Stimulated activated CD8-positive, alpha-beta memory T cell treated with anti-CD3 and anti-CD28 coated beads, Interleukin-12 subunit alpha, Interleukin-12 subunit beta, amount 100 ng/mL, for 24 hours (primary cell): ENCODE data around the gene SUPT3H.
"Not testable (repeated sequence)": the region's sequence is repeated elsewhere in the genome, so short reads cannot be mapped to it uniquely, and the experiment has no call there.

ENCODE experiments used
- DNase-seq: peaks from one replicate; pipeline ENCODE4 v3.0.0-alpha.2; 2020; ENCODE audit errors: extremely low read depth

Gene SUPT3H

GRCh38 chr6:44900358-44900757 lies 477.4 kb downstream of the SUPT3H start:
- DNase-seq = not testable (repeated sequence)

- no peak for DNase-seq
Observed at GRCh38 chr6:44898296-44898930, 479.3 kb downstream of the SUPT3H start.

DNA sequence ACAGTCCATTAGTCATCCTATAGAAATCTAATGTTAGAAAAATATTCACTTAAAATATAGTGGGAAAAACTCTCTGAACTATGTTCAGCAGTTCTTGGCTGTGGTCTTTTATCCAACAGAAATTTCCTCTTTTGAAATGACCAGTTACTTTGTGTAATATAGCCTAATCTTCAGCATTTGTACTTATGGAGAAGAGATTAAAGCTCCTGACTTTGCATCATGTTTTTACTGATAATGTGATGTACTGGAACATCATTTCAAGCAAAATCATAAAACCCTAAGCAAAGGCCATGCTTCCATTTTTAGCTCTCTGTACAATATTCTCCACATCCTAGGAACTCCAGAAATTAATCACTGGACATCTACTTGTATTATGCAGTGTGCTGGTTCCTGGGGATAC lies 480.4 kb downstream of the SUPT3H start:
- DNase-seq = no peak

DNA sequence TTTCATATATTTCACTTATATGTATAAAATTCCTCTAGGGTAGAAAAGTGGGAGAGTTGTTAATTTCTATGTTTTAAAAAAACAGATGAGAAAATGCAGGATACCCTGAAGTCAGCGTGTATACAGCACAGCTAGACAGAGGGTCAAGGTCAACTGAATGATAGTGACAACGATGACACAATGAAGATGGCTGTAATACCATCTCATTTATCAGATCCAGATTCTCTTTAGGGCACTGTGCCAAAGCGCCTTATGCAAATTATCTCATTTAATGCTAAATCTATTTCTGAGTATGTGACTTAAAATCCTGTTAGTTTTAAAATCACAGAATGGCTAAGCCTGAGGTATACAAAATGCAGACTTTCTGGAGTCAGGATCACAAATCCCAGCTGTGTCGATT lies 481.0 kb downstream of the SUPT3H start:
- DNase-seq = no peak

GRCh38 chr6:44892579-44892978 lies 485.2 kb downstream of the SUPT3H start:
- no peak for DNase-seq

DNA sequence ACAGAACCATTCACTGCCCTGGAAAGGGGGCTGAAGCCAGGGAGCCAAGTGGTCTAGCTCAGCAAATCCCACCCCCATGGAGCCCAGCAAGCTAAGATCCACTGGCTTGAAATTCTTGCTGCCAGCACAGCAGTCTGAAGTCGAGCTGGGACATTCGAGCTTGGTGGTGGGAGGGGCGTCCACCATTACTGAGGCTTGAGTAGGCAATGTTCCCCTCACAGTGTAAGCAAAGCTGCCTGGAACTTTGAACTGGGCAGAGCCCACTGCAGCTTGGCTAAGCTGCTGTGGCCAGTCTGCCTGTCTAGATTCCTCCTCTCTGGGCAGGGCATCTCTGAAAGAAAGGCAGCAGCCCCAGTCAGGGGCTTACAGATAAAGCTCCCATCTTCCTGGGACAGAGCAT lies 498.7 kb downstream of the SUPT3H start:
- not testable (repeated sequence) for DNase-seq

GRCh38 chr6:44876638-44877037 lies 501.1 kb downstream of the SUPT3H start:
- not testable (repeated sequence) for DNase-seq

GRCh38 chr6:44869321-44869897 lies 508.3 kb downstream of the SUPT3H start:
- DNase-seq = no peak

- DNase-seq = no peak
Observed at GRCh38 chr6:44868910-44869309, 508.8 kb downstream of the SUPT3H start.

GRCh38 chr6:44868335-44868668 lies 509.4 kb downstream of the SUPT3H start:
- no peak for DNase-seq

DNA sequence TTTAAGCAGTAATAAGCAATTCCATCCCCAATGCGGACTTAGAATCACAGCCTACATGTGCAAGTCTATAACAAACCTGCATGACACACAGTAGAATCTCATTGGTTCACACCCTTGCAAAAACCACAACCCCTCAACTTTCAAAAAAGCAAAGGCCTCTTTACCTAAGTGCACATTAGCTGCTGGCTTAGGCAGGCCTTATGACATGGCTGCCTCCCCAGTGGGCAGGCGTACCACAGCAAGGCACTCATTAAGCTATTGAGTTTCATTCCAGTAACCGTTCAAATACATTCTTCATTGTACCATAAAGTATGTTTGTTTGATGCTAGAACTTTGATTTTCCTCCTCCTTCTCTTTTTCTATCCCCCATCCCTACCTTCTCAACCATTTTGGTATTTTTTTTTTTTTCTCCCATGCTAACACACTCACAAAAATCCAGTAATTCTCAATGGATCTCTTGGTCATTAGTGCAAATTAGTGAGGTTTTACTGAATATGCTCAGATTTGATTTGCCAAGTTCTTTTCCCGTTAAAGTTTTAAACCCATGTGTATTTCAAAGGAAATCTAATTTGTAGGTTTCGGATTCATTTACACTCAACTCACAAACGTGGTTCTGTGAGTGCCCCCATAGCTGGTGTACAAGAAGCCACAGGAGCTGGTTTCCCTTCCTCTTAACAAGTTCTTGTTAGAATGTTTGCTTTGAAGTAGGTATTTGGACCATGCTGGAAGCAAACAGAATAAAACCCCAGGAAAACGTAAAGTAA lies 510.0 kb downstream of the SUPT3H start:
- no peak for DNase-seq

DNA sequence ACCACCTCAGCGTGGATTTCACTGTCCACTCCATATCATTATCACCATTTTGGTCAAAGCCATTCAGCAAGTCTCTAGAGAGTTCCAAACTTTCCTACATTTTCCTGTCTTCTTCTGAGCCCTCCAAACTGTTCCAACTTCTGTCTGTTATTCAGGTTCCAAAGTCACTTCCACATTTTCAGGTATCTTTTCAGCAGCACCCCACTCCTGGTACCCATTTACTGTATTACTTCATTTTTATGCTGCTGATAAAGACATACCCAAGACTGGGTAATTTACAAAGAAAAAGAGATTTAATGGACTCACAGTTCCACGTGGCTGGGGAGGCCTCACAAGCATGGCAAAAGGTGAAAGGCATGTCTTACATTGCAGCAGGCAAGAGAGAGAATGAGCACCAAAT lies 512.5 kb downstream of the SUPT3H start:
- DNase-seq = not testable (repeated sequence)

DNA sequence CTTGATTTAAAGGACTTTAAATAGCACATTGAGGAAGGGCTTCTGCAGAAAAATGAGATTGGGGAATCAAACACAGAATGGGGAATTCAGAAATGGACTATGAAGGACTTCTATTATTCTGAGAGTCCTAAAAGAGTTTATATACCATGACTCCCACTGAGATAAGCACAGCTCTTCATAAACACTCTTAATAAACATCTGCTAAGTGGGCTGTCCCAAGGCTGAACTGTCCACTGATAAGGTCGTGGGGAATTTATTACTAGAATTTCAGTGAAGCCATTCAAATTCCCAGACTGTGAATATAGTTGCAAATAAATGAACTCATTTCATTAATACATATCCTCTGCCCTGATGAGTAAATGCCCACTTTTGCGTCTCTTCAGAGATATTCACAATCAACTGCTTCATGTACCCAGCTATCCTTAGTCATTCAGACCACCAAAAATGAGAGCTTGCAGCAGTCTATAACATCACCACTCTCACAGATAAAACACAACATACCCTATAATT lies 517.8 kb downstream of the SUPT3H start:
- DNase-seq = no peak

DNA sequence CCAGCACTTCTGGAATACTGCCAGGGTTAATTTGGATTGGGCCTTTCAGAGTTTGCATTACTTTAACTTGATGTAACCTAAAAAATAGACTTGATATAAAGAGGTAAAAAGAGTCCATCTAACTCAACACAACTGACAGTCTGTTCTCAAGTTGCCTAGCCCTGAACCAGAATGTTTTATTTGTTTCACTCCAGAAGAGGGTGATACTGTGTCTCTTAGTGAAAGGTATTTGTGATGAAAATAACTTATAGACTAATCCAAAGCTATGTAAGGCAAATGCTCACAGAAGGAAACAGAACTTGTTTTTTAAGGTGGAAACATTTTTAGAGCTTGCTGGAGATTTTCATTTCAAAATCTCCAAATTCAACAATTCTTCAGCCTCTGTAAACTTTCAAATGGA lies 518.7 kb downstream of the SUPT3H start:
- DNase-seq = no peak

- no peak for DNase-seq
Observed at GRCh38 chr6:44856479-44856878, 521.3 kb downstream of the SUPT3H start.

DNA sequence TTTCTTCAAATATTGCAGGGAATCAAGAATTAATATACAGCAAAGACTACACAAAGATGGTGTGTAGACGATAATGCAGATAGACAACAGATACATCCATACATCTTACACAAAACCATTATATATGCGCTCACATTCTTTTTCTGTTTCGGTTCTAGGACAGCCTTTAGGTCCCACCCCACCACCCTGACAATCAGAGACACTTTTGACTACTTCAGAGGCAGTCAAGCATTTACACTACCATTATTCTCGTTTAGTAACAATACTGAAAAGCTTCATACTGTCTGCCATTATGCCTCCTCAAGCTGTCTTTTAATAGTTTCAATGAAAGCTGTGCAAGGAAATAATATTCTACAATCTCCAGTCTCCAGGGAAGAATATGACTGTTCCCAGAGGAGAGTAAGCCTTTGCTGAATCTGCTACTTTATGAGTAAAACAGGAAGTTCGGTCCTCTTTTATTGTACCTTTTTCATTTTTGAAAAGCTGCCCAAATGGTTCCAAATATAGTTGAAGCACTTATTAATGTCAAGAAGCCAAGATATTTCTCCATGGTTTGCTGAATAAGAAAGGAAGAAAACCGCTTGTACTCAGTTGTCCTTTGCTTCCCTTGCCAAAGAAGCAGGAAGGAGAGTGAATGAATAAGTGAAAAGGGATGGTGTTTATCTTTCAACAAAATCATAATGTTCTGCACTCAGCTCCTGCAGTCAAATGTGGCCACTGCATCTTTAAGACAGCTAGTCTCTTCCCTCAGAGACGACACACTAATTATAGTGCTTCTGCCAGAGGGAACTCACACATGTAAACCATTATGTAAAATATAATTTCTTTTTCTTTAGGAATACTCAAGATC lies 521.9 kb downstream of the SUPT3H start:
- no peak for DNase-seq

GRCh38 chr6:44854712-44855443 lies 522.9 kb downstream of the SUPT3H start:
- no peak for DNase-seq

DNA sequence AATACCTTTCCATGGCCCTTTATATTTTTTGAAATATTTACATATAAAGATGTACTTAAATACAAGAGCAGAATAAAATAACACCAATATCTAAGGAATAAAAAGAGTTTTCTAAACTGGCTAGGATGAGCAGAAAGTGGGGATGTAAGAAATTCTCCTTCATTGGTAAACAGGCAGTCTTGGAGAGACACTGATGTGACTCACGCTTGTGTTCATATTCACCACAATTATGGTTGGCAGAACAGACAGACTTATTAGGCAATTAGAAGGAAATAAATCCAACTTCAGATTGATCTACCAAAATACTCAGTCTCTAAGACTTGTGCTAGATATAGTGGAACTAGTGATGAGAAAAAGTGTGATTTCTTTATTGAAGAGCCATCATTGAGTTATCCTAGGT lies 526.6 kb downstream of the SUPT3H start:
- no peak for DNase-seq

DNA sequence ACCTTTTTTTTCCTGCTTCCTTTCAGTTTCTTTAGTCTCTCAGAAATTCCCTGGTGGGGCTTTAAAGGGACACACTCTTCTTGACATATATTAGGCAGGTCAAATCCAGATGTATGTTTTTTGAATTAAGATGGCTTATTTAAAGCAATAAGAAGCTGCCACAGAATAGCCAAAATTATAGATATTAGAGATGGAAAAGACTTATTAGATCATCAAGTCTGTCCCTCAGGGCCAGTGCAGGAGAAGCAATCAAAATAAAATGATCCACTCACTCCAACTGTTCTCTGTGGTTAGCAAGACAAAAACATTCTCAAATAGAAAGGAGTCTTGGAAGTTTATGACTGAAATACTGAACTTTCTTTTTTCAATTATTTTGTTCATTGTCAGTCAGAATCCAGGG lies 527.4 kb downstream of the SUPT3H start:
- DNase-seq = no peak

GRCh38 chr6:44849806-44850205 lies 527.9 kb downstream of the SUPT3H start:
- DNase-seq = no peak

GRCh38 chr6:44843734-44844133 lies 534.0 kb downstream of the SUPT3H start:
- DNase-seq = no peak
